ENCODE results near the gene FMNL2. TPM values are rescaled to one million over a fixed set of nuclear protein-coding genes. Genes with fewer than 3 reads are reported as not detected.

FMNL2 gene
- total RNA-seq, 1 experiment from 2014 or later = 46.5 TPM

- Mint-ChIP-seq H3K4me1 (ENCODE audit: low read depth, unreplicated experiment) (peaks cover 10% of the 10 kb centered on the region), H3K36me3 (ENCODE audit: insufficient read depth, unreplicated experiment) (no peaks in the 10 kb centered on the region), H3K27me3 (ENCODE audit: unreplicated experiment) (no peaks in the 10 kb centered on the region), H3K4me3 (ENCODE audit: low read depth, unreplicated experiment) (no peak overlapping the region), H3K9me3 (ENCODE audit: low read depth, unreplicated experiment) (no peaks in the 10 kb centered on the region), H3K27ac (ENCODE audit: unreplicated experiment) (no peak overlapping the region)
- intact Hi-C loops (cut with micrococcal nuclease; ENCODE audit: unreplicated experiment) = no loop called here
- TF ChIP-seq, protein P1, sequence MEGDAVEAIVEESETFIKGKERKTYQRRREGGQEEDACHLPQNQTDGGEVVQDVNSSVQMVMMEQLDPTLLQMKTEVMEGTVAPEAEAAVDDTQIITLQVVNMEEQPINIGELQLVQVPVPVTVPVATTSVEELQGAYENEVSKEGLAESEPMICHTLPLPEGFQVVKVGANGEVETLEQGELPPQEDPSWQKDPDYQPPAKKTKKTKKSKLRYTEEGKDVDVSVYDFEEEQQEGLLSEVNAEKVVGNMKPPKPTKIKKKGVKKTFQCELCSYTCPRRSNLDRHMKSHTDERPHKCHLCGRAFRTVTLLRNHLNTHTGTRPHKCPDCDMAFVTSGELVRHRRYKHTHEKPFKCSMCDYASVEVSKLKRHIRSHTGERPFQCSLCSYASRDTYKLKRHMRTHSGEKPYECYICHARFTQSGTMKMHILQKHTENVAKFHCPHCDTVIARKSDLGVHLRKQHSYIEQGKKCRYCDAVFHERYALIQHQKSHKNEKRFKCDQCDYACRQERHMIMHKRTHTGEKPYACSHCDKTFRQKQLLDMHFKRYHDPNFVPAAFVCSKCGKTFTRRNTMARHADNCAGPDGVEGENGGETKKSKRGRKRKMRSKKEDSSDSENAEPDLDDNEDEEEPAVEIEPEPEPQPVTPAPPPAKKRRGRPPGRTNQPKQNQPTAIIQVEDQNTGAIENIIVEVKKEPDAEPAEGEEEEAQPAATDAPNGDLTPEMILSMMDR (IDR thresholded peaks at IDR 0.05; ENCODE audit: unreplicated experiment) = no peak
- CTCF ChIA-PET = interaction anchor here (0.7 kb wide), 2 partner anchors 194 to 388 kb away, joined by 5 read pairs; no protein-coding TSS in a partner anchor
- no peak for DNase-seq
- BruUV-seq (replicated peaks) = no TSS peak
Measured at GRCh38 chr2:152585830-152586484, 251.0 kb downstream of the FMNL2 start.

GRCh38 chr2:152587187-152587947, 252.4 kb downstream of the FMNL2 start:
- DNase-seq = no peak
- H3K4me3 Mint-ChIP-seq (ENCODE audit: low read depth, unreplicated experiment) = no peak overlapping the region
- TF ChIP-seq, protein P1 (IDR thresholded peaks at IDR 0.05; ENCODE audit: unreplicated experiment) = no peak

DNA sequence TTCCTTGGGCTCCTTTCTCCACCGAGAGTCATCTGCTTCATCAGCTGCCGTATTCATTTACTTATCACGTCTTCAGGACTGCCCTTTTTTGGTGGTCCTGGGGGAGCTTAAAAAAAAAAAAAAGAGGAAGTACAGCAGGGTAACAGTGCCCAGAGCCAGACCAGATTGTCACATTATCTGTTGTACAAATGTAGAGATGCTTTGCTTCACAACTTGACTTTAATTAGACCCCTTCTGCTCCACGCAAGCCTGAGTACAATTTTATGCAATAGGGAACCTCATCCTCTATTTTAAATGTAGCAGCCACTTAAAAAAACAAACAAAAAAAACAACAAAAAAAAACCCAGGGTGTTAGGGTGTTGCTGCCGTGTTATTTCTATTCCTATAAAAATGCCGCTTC, 254.0 kb downstream of the FMNL2 start:
- intact Hi-C loops (cut with micrococcal nuclease; ENCODE audit: unreplicated experiment) = no loop called here
- TF ChIP-seq, protein P1 (IDR thresholded peaks at IDR 0.05; ENCODE audit: unreplicated experiment) = no peak
- no TSS peak for BruUV-seq (replicated peaks)
- CTCF ChIA-PET = interaction anchor here (0.6 kb wide), 1 partner anchor 15 kb away, joined by 3 read pairs; no protein-coding TSS in a partner anchor
- Mint-ChIP-seq H3K9me3 (ENCODE audit: low read depth, unreplicated experiment) (no peaks in the 10 kb centered on the region), H3K4me3 (ENCODE audit: low read depth, unreplicated experiment) (no peak overlapping the region), H3K36me3 (ENCODE audit: insufficient read depth, unreplicated experiment) (no peaks in the 10 kb centered on the region), H3K27me3 (ENCODE audit: unreplicated experiment) (no peaks in the 10 kb centered on the region), H3K4me1 (ENCODE audit: low read depth, unreplicated experiment) (peaks cover 10% of the 10 kb centered on the region), H3K27ac (ENCODE audit: unreplicated experiment) (no peak overlapping the region)
- DNase-seq = no peak

More at GRCh38 chr2:152587187-152587947, 252.4 kb downstream of the FMNL2 start:
- peaks cover 10% of the 10 kb centered on the region for H3K4me1 Mint-ChIP-seq (ENCODE audit: low read depth, unreplicated experiment)
- CTCF ChIA-PET = no interaction called here
- H3K27ac Mint-ChIP-seq (ENCODE audit: unreplicated experiment) = no peak overlapping the region
- no peaks in the 10 kb centered on the region for H3K9me3 Mint-ChIP-seq (ENCODE audit: low read depth, unreplicated experiment)
- no TSS peak for BruUV-seq (replicated peaks)
- H3K36me3 Mint-ChIP-seq (ENCODE audit: insufficient read depth, unreplicated experiment) = no peaks in the 10 kb centered on the region
- intact Hi-C loops (cut with micrococcal nuclease; ENCODE audit: unreplicated experiment) = no loop called here
- H3K27me3 Mint-ChIP-seq (ENCODE audit: unreplicated experiment) = no peaks in the 10 kb centered on the region

GRCh38 chr2:152594022-152594766, 259.2 kb downstream of the FMNL2 start:
- no peak overlapping the region for H3K27ac Mint-ChIP-seq (ENCODE audit: unreplicated experiment)
- no peak overlapping the region for H3K4me3 Mint-ChIP-seq (ENCODE audit: low read depth, unreplicated experiment)
- CTCF ChIA-PET = no interaction called here
- TF ChIP-seq, protein P1 (IDR thresholded peaks at IDR 0.05; ENCODE audit: unreplicated experiment) = no peak
- H3K9me3 Mint-ChIP-seq (ENCODE audit: low read depth, unreplicated experiment) = no peaks in the 10 kb centered on the region
- no peaks in the 10 kb centered on the region for H3K36me3 Mint-ChIP-seq (ENCODE audit: insufficient read depth, unreplicated experiment)
- no peak for DNase-seq
- intact Hi-C loops (cut with micrococcal nuclease; ENCODE audit: unreplicated experiment) = no loop called here
- H3K27me3 Mint-ChIP-seq (ENCODE audit: unreplicated experiment) = no peaks in the 10 kb centered on the region
- no peaks in the 10 kb centered on the region for H3K4me1 Mint-ChIP-seq (ENCODE audit: low read depth, unreplicated experiment)
- BruUV-seq (replicated peaks) = no TSS peak

Data from Calu3 (cell line).